ENCODE data around the gene TNRC6B.

DNA sequence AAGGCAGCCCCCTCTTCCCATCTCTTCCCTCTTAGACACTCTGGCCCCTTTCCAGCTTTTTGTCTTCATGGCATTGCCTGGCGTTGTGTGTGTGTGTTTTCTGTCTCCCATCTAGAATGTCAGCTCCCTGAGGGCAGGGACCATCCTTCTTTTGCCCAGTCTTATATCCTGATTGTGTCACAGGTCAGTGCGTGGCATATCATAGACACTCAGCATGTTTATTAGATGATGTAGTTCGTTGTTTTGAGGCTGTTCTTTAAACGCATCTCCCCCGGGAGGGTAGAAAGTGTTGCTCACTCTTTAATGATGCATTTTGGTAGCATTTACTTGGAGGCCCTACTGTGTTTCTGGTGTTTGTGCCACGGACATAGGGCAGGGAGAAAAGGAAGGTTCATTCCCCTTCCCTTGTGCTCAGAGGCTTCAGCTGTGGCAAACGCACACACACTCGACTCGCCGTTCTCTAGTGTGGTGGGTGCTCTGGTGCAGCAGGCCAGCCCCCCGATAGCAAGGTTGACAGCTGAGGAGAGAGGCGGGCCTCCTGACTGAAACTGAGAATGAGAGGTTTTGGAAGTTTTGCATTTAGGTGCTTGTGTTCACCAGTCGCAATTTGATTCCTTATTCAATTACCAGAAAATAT, 60.2 kb downstream of the TNRC6B start:
- no peak for TF ChIP-seq POLR2A (IDR thresholded peaks at IDR 0.05)
- TF ChIP-seq CTCF (IDR thresholded peaks at IDR 0.05) = no peak

Data from right lobe of liver (tissue), 4 donors.